GM18520 (cell line): ENCODE results near the gene SLC9A2.

Source experiments
- ATAC-seq: cut with Tn5 transposase; IDR thresholded peaks from one replicate; pipeline ENCODE4 v1.9.1; 2021; ENCODE audit not compliant: unreplicated experiment

The SLC9A2 gene

GRCh38 chr2:102619414-102620319, at the start of gene SLC9A2:
SLC9A2 (plus strand) TSS chr2:102619553; CDS start chr2:102619849, 296 bp downstream.
- no peak for ATAC-seq

- ATAC-seq = no peak
These were observed 43.5 kb upstream of the SLC9A2 start for GRCh38 chr2:102575888-102576287.

GRCh38 chr2:102578376-102578775, 41.0 kb upstream of the SLC9A2 start:
- no peak for ATAC-seq

GRCh38 chr2:102581911-102582310, 37.4 kb upstream of the SLC9A2 start:
- ATAC-seq = no peak

- ATAC-seq = no peak
These were observed 36.5 kb upstream of the SLC9A2 start for GRCh38 chr2:102582845-102583244.

- no peak for ATAC-seq
These were observed 33.4 kb upstream of the SLC9A2 start for GRCh38 chr2:102585847-102586404.

- ATAC-seq = no peak
These were observed 31.0 kb upstream of the SLC9A2 start for GRCh38 chr2:102588213-102588939.

- ATAC-seq = no peak
These were observed 29.9 kb upstream of the SLC9A2 start for GRCh38 chr2:102589444-102589843.

GRCh38 chr2:102591491-102592045, 27.8 kb upstream of the SLC9A2 start:
- ATAC-seq = no peak

- no peak for ATAC-seq
These were observed 26.8 kb upstream of the SLC9A2 start for GRCh38 chr2:102592601-102593000.

- ATAC-seq = no peak
These were observed 25.8 kb upstream of the SLC9A2 start for GRCh38 chr2:102593516-102593915.

- no peak for ATAC-seq
These were observed 24.8 kb upstream of the SLC9A2 start for GRCh38 chr2:102594445-102595016.

GRCh38 chr2:102597788-102598187, 21.6 kb upstream of the SLC9A2 start:
- ATAC-seq = no peak

- ATAC-seq = no peak
These were observed 19.9 kb upstream of the SLC9A2 start for GRCh38 chr2:102599486-102599885.

GRCh38 chr2:102601730-102602129, 17.6 kb upstream of the SLC9A2 start:
- peak; percentile 57 for ATAC-seq

GRCh38 chr2:102603904-102604303, 15.4 kb upstream of the SLC9A2 start:
- ATAC-seq = no peak

- no peak for ATAC-seq
These were observed 14.6 kb upstream of the SLC9A2 start for GRCh38 chr2:102604769-102605168.

- ATAC-seq = no peak
These were observed 13.0 kb upstream of the SLC9A2 start for GRCh38 chr2:102606353-102606752.

GRCh38 chr2:102615620-102616436, 3.5 kb upstream of the SLC9A2 start:
- peak; percentile 66 for ATAC-seq
